ENCODE data around the gene KSR1. TPM values are rescaled to one million over a fixed set of nuclear protein-coding genes. Genes with fewer than 3 reads are reported as not detected.
"Not testable (repeated sequence)": the region's sequence is repeated elsewhere in the genome, so short reads cannot be mapped to it uniquely, and the experiment has no call there.

KSR1 gene
- total and polyA plus RNA-seq, 3 donors from 2014 or later, result 44.8 to 80.7 (median 63.7) TPM

GRCh38 chr17:27623614-27624013 lies 167.4 kb downstream of the KSR1 start:
- Histone ChIP-seq H3K27ac (no peak overlapping the region), H3K4me3 (no peak overlapping the region), H3K9me3 (no peaks in the 10 kb centered on the region), H3K36me3 (ENCODE audit: low read depth, missing control alignments) (no peaks in the 10 kb centered on the region), H3K27me3 (no peaks in the 10 kb centered on the region), H3K4me1 (no peaks in the 10 kb centered on the region)
- no peak for DNase-seq
- intact Hi-C loops (cut with DNase I; ENCODE audit: low total_unique reads), result no loop called here
- TF ChIP-seq CTCF (IDR thresholded peaks at IDR 0.05) (no peak), POLR2A (IDR thresholded peaks at IDR 0.05) (no peak)
- WGBS, 2 donors, result 94 to 96% methylated on average over 6 of the region's 6 CpGs

GRCh38 chr17:27624539-27624938 lies 168.3 kb downstream of the KSR1 start:
- Histone ChIP-seq H3K4me3 (no peak overlapping the region), H3K9me3 (no peaks in the 10 kb centered on the region), H3K4me1 (no peaks in the 10 kb centered on the region), H3K27ac (no peak overlapping the region), H3K36me3 (ENCODE audit: low read depth, missing control alignments) (no peaks in the 10 kb centered on the region), H3K27me3 (no peaks in the 10 kb centered on the region)
- 91 to 93% methylated on average over 3 of the region's 3 CpGs for WGBS, 2 donors
- intact Hi-C loops (cut with DNase I; ENCODE audit: low total_unique reads), result no loop called here
- TF ChIP-seq POLR2A (IDR thresholded peaks at IDR 0.05) (no peak), CTCF (IDR thresholded peaks at IDR 0.05) (no peak)
- DNase-seq, result no peak

GRCh38 chr17:27625856-27626255 lies 169.6 kb downstream of the KSR1 start:
- TF ChIP-seq CTCF (IDR thresholded peaks at IDR 0.05), result no peak
- TF ChIP-seq POLR2A (IDR thresholded peaks at IDR 0.05), result no peak
- Histone ChIP-seq H3K9me3 (no peaks in the 10 kb centered on the region), H3K36me3 (ENCODE audit: low read depth, missing control alignments) (no peaks in the 10 kb centered on the region), H3K27me3 (no peaks in the 10 kb centered on the region), H3K27ac (no peak overlapping the region), H3K4me1 (no peaks in the 10 kb centered on the region), H3K4me3 (no peak overlapping the region)
- intact Hi-C loops (cut with DNase I; ENCODE audit: low total_unique reads), result no loop called here
- no peak for DNase-seq
- 95 to 96% methylated on average over 5 of the region's 5 CpGs for WGBS, 2 donors

- Histone ChIP-seq H3K27me3 (no peaks in the 10 kb centered on the region), H3K36me3 (ENCODE audit: low read depth, missing control alignments) (no peaks in the 10 kb centered on the region), H3K4me3 (no peak overlapping the region), H3K9me3 (no peaks in the 10 kb centered on the region), H3K27ac (no peak overlapping the region), H3K4me1 (peaks cover 3% of the 10 kb centered on the region)
- intact Hi-C loops (cut with DNase I; ENCODE audit: low total_unique reads), result no loop called here
- TF ChIP-seq CTCF (IDR thresholded peaks at IDR 0.05) (no peak), POLR2A (IDR thresholded peaks at IDR 0.05) (no peak)
- DNase-seq, result no peak
- 88 to 92% methylated on average over 9 to 10 of the region's 10 CpGs for WGBS, 2 donors
Observed at GRCh38 chr17:27627514-27627913, 171.3 kb downstream of the KSR1 start.

GRCh38 chr17:27628376-27628775 lies 172.1 kb downstream of the KSR1 start:
- no peak overlapping the region for H3K4me3 ChIP-seq
- intact Hi-C loops (cut with DNase I; ENCODE audit: low total_unique reads), result no loop called here
- TF ChIP-seq CTCF (IDR thresholded peaks at IDR 0.05), result no peak
- H3K27me3 ChIP-seq, result no peaks in the 10 kb centered on the region
- no peaks in the 10 kb centered on the region for H3K36me3 ChIP-seq (ENCODE audit: low read depth, missing control alignments)
- H3K4me1 ChIP-seq, result peaks cover 11% of the 10 kb centered on the region
- H3K27ac ChIP-seq, result no peak overlapping the region
- no peak for DNase-seq
- 80 to 97% methylated on average over 5 of the region's 5 CpGs for WGBS, 2 donors
- no peaks in the 10 kb centered on the region for H3K9me3 ChIP-seq

GRCh38 chr17:27629260-27629659 lies 173.0 kb downstream of the KSR1 start:
- H3K27me3 ChIP-seq; intact Hi-C loops (cut with DNase I; ENCODE audit: low total_unique reads): not testable (repeated sequence)
- WGBS, 2 donors, result 95 to 96% methylated on average over 3 of the region's 3 CpGs

More at GRCh38 chr17:27629260-27629659, 173.0 kb downstream of the KSR1 start:
- H3K27ac ChIP-seq; H3K36me3 ChIP-seq (ENCODE audit: low read depth, missing control alignments); H3K4me3 ChIP-seq; H3K9me3 ChIP-seq; DNase-seq: not testable (repeated sequence)
- peaks cover 19% of the 10 kb centered on the region for H3K4me1 ChIP-seq

Data from testis (tissue), 3 donors.